Stomach (tissue), 4 donors: Measurements from ENCODE around the gene LRRC61.

Source experiments
- CTCF ChIP-seq, 7 experiments: fragments of 450-650 bp in 4 of 7; fragments of 200-600 bp in 3 of 7; sonication (generic) in 3 of 7; IDR thresholded peaks; one replicate each; pipeline ENCODE4 v1.5.1; 2016 to 2019; ENCODE audit warnings: antibody characterized with exemption in 7 of 7, control low read depth in 2 of 7, mild to moderate bottlenecking in 1 of 7
- EP300 ChIP-seq: sonication (generic); formaldehyde crosslinking; IDR thresholded peaks from one replicate; pipeline ENCODE4 v1.6.1; 2017; ENCODE audit warnings: antibody characterized with exemption
- POLR2A ChIP-seq, 4 donors: fragments of 450-650 bp; IDR thresholded peaks; one replicate each; pipeline ENCODE4 v1.6.1; 2016; ENCODE audit warnings: antibody characterized with exemption in 4 of 4, control low read depth in 2 of 4, mild to moderate bottlenecking in 1 of 4, moderate library complexity in 1 of 4
- POLR2AphosphoS5 ChIP-seq, 3 donors: sonication (generic); formaldehyde crosslinking; IDR thresholded peaks; one replicate each; pipeline ENCODE4 v1.6.1; 2016; ENCODE audit warnings: antibody characterized with exemption in 3 of 3

DNA sequence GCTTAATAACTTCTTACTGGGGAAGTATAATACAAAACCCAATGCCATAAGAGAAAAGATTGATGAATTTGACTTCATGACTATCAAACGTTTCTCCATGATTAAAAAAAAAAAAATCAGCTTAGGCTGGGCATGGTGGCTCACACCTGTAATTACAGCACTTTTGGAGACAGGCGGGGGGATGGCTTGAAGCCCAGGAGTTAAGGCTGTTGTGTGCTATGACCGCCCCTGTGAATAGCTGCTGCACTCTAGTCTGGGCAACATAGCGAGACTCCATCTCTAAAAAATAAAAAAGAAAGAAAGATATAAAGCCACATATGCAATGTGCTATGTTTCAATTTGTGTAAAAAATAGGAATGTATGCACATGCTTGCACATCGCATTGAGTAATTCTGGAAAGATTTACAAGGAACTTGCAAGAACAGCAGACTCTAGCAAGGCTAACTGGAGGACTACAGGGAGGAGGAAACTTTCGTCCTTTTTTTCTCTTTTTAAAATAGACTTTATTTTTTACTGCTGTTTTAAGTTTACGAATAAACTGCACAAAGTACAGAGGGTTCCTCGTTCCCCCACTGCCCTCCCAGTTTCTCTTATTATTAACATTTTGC lies 28.5 kb downstream of the LRRC61 start:
- no peak for TF ChIP-seq POLR2AphosphoS5 (IDR thresholded peaks at IDR 0.05)
- TF ChIP-seq CTCF (IDR thresholded peaks at IDR 0.05), result no peak
- TF ChIP-seq EP300, result no peak
- no peak for TF ChIP-seq POLR2A (IDR thresholded peaks at IDR 0.05)
